PFSK-1 (cell line): ENCODE data around the gene UTP14A.

ENCODE experiments used
- POLR2AphosphoS5 ChIP-seq: IDR thresholded peaks from 2 replicates; pipeline ENCODE4 v1.6.1; 2012; ENCODE audit warnings: low read depth, mild to moderate bottlenecking, control low read depth, low read length, moderate library complexity
- SIN3A ChIP-seq: IDR thresholded peaks from 2 replicates; pipeline ENCODE4 v1.6.1; 2012; ENCODE audit warnings: mild to moderate bottlenecking, low read length, moderate library complexity, borderline replicate concordance; ENCODE audit not compliant: insufficient read depth
- TAF1 ChIP-seq: IDR thresholded peaks from 2 replicates; pipeline ENCODE4 v1.6.1; 2012; ENCODE audit warnings: low read length, control low read depth, borderline replicate concordance; ENCODE audit not compliant: insufficient read depth
- TF ChIP-seq, protein P1 (sequence below), 2 experiments: IDR thresholded peaks; 2 replicates each; pipeline versions ENCODE4 v1.6.1 to v1.8.0; 2011 to 2012; ENCODE audit warnings: low read depth in 2 of 2, low read length in 2 of 2, control low read depth in 1 of 2, inconsistent platforms in 1 of 2, mild to moderate bottlenecking in 1 of 2, moderate library complexity in 1 of 2; ENCODE audit not compliant: insufficient read depth in 1 of 2

- TF ChIP-seq POLR2AphosphoS5 = peak; percentile 68
- TF ChIP-seq, protein P1, sequence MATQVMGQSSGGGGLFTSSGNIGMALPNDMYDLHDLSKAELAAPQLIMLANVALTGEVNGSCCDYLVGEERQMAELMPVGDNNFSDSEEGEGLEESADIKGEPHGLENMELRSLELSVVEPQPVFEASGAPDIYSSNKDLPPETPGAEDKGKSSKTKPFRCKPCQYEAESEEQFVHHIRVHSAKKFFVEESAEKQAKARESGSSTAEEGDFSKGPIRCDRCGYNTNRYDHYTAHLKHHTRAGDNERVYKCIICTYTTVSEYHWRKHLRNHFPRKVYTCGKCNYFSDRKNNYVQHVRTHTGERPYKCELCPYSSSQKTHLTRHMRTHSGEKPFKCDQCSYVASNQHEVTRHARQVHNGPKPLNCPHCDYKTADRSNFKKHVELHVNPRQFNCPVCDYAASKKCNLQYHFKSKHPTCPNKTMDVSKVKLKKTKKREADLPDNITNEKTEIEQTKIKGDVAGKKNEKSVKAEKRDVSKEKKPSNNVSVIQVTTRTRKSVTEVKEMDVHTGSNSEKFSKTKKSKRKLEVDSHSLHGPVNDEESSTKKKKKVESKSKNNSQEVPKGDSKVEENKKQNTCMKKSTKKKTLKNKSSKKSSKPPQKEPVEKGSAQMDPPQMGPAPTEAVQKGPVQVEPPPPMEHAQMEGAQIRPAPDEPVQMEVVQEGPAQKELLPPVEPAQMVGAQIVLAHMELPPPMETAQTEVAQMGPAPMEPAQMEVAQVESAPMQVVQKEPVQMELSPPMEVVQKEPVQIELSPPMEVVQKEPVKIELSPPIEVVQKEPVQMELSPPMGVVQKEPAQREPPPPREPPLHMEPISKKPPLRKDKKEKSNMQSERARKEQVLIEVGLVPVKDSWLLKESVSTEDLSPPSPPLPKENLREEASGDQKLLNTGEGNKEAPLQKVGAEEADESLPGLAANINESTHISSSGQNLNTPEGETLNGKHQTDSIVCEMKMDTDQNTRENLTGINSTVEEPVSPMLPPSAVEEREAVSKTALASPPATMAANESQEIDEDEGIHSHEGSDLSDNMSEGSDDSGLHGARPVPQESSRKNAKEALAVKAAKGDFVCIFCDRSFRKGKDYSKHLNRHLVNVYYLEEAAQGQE (IDR thresholded peaks at IDR 0.05; ENCODE audit: insufficient read depth in 1 of 2, low read depth in 2 of 2, low read length in 2 of 2) = no peak
- no peak for TF ChIP-seq TAF1
- no peak for TF ChIP-seq SIN3A
Observed at GRCh38 chrX:129957241-129958082, 51.5 kb downstream of the UTP14A start.
